Heart left ventricle (tissue), 13 donors: ENCODE measurements around the gene C14orf180.

ENCODE experiments used
- CTCF ChIP-seq, 12 donors: fragments of 200-600 bp; sonication (generic) in 4 of 12; IDR thresholded peaks; one replicate each; pipeline versions ENCODE4 v1.5.0 to v1.8.0; 2018 to 2022; ENCODE audit warnings: antibody characterized with exemption in 12 of 12, mild to moderate bottlenecking in 5 of 12
- POLR2A ChIP-seq, 2 donors: fragments of 450-650 bp; IDR thresholded peaks; one replicate each; pipeline ENCODE4 v1.6.1; 2017; ENCODE audit warnings: antibody characterized with exemption in 2 of 2, mild to moderate bottlenecking in 2 of 2, moderate library complexity in 2 of 2
- donor health status: ischemic (EF 13 %, LVEDD 7.1; RV severe dilation, severe dysfunction).
- donor health status: DM: no; HTN: yes; CAD: no.
- donor health status: DM: no; HTN: no; CAD: no.
- donor health status: ischemic (EF 25% LVEDD 6.9; RV normal size, moderate dysfunction).
- donor health status: ischemic (EF 25% LVEDD 5.7; RV mildly dilated, moderate dysfunction).
- donor health status: ischemic (EF 35%, LVEDD 5.7; RV mildly dilated, moderate dysfunction).
- donor health status: nonischemic (EF 11% LVEDD 7.7; RV severe dilation, severe dysfunction).
- donor health status: DM: yes; HTN: yes; CAD: no.
- donor health status: PGD.
- donor health status: ischemic (EF 29% LVEDD 5.4; RV normal size, mild dysfunction).
- donor health status: nonischemic (EF 23%, LVEDD 6.1; RV moderate dilation, normal function).

GRCh38 chr14:104577847-104578301 is 1.7 kb upstream of the C14orf180 start:
- TF ChIP-seq CTCF (IDR thresholded peaks at IDR 0.05): no peak
- no peak for TF ChIP-seq POLR2A (IDR thresholded peaks at IDR 0.05)
